Measurements from ENCODE around the gene INPP4B. TPM values are rescaled to one million over a fixed set of nuclear protein-coding genes. Genes with fewer than 3 reads are reported as not detected.
A peak's percentile ranks its signal among the peaks of the same experiment; 100 is the strongest.

Gene INPP4B
- total RNA-seq, 1 experiment from 2014 or later, result 41.0 TPM

- no TSS peak for BruUV-seq (replicated peaks)
- peak; percentile 81 for ATAC-seq
These were observed 809.1 kb downstream of the INPP4B start for GRCh38 chr4:142036795-142037583.

GRCh38 chr4:142035566-142035965 is 810.5 kb downstream of the INPP4B start:
- Histone ChIP-seq H3K9ac (ENCODE audit: low read length) (no peak overlapping the region), H3K4me1 (ENCODE audit: insufficient read depth, low read length) (peaks cover 25% of the 10 kb centered on the region), H3K27ac (ENCODE audit: low read length) (no peak overlapping the region), H3K4me2 (ENCODE audit: low read length) (no peak overlapping the region), H3F3A (ENCODE audit: low read length, unreplicated experiment) (no peaks in the 10 kb centered on the region), H3K4me3 (ENCODE audit: low read length) (no peak overlapping the region), H3K79me2 (ENCODE audit: low read length) (no peaks in the 10 kb centered on the region), H3K27me3 (ENCODE audit: low read length) (no peaks in the 10 kb centered on the region), H3K9me2 (replicated peaks; ENCODE audit: low read length) (no peaks in the 10 kb centered on the region), H3K36me3 (ENCODE audit: low read depth, low read length) (no peaks in the 10 kb centered on the region), H4K20me1 (ENCODE audit: low read length) (no peaks in the 10 kb centered on the region), H2AFZ (ENCODE audit: low read length) (no peak overlapping the region), H3K9me3 (ENCODE audit: low read length) (no peaks in the 10 kb centered on the region)
- CTCF ChIA-PET, result no interaction called here
- DNase-seq (peak; percentile 22), ATAC-seq (no peak)
- TF ChIP-seq EZH2phosphoT487 (IDR thresholded peaks at IDR 0.05; ENCODE audit: borderline replicate concordance, low read length) (no peak), CTCF (conservative IDR thresholded peaks at IDR 0.05; ENCODE audit: low read depth, low read length) (no peak), EZH2 (IDR thresholded peaks at IDR 0.05; ENCODE audit: low read length, unreplicated experiment) (no peak)
- intact Hi-C loops (cut with micrococcal nuclease), result no loop called here
- no TSS peak for BruUV-seq (replicated peaks)
- POLR2A ChIA-PET (ENCODE audit: unreplicated experiment), result no interaction called here

More at GRCh38 chr4:142036795-142037583, 809.1 kb downstream of the INPP4B start:
- Histone ChIP-seq H3K9me3 (ENCODE audit: low read length) (no peaks in the 10 kb centered on the region), H2AFZ (ENCODE audit: low read length) (no peak overlapping the region), H3K9ac (ENCODE audit: low read length) (no peak overlapping the region; the same call in 1 of the 2 replicates), H3F3A (ENCODE audit: low read length, unreplicated experiment) (no peaks in the 10 kb centered on the region), H3K27me3 (ENCODE audit: low read length) (no peaks in the 10 kb centered on the region), H3K36me3 (ENCODE audit: low read depth, low read length) (no peaks in the 10 kb centered on the region), H3K4me2 (ENCODE audit: low read length) (peak overlapping the region; percentile 60), H3K79me2 (ENCODE audit: low read length) (no peaks in the 10 kb centered on the region), H3K4me1 (ENCODE audit: insufficient read depth, low read length) (peaks cover 25% of the 10 kb centered on the region), H3K4me3 (ENCODE audit: low read length) (peak overlapping the region; percentile 14; the same call in 1 of the 2 replicates), H3K9me2 (replicated peaks; ENCODE audit: low read length) (no peaks in the 10 kb centered on the region), H3K27ac (ENCODE audit: low read length) (peak overlapping the region; percentile 60), H4K20me1 (ENCODE audit: low read length) (no peaks in the 10 kb centered on the region)
- CTCF ChIA-PET, result no interaction called here
- TF ChIP-seq EZH2phosphoT487 (IDR thresholded peaks at IDR 0.05; ENCODE audit: borderline replicate concordance, low read length) (no peak), CTCF (conservative IDR thresholded peaks at IDR 0.05; ENCODE audit: low read depth, low read length) (no peak), EZH2 (IDR thresholded peaks at IDR 0.05; ENCODE audit: low read length, unreplicated experiment) (no peak)
- DNase-seq, result peak; percentile 88
- intact Hi-C loops (cut with micrococcal nuclease), result no loop called here
- POLR2A ChIA-PET (ENCODE audit: unreplicated experiment), result no interaction called here

- POLR2A ChIA-PET (ENCODE audit: unreplicated experiment), result no interaction called here
- no peak for ATAC-seq
- intact Hi-C loops (cut with micrococcal nuclease), result no loop called here
- Histone ChIP-seq H3K9ac (ENCODE audit: low read length) (no peak overlapping the region), H2AFZ (ENCODE audit: low read length) (no peak overlapping the region), H3K79me2 (ENCODE audit: low read length) (no peaks in the 10 kb centered on the region), H3K36me3 (ENCODE audit: low read depth, low read length) (no peaks in the 10 kb centered on the region), H3K4me2 (ENCODE audit: low read length) (no peak overlapping the region), H3F3A (ENCODE audit: low read length, unreplicated experiment) (no peaks in the 10 kb centered on the region), H3K27me3 (ENCODE audit: low read length) (no peaks in the 10 kb centered on the region), H3K27ac (ENCODE audit: low read length) (no peak overlapping the region), H3K9me2 (replicated peaks; ENCODE audit: low read length) (no peaks in the 10 kb centered on the region), H4K20me1 (ENCODE audit: low read length) (no peaks in the 10 kb centered on the region), H3K9me3 (ENCODE audit: low read length) (no peaks in the 10 kb centered on the region), H3K4me3 (ENCODE audit: low read length) (no peak overlapping the region), H3K4me1 (ENCODE audit: insufficient read depth, low read length) (peaks cover 25% of the 10 kb centered on the region)
- BruUV-seq (replicated peaks), result no TSS peak
- no peak for DNase-seq
- CTCF ChIA-PET, result interaction anchor here (0.6 kb wide), 1 partner anchor 307 kb away, joined by 6 read pairs; no protein-coding TSS in a partner anchor
- TF ChIP-seq CTCF (conservative IDR thresholded peaks at IDR 0.05; ENCODE audit: low read depth, low read length) (no peak), EZH2 (IDR thresholded peaks at IDR 0.05; ENCODE audit: low read length, unreplicated experiment) (no peak), EZH2phosphoT487 (IDR thresholded peaks at IDR 0.05; ENCODE audit: borderline replicate concordance, low read length) (no peak)
These were observed 812.0 kb downstream of the INPP4B start for GRCh38 chr4:142034101-142034500.

All from PC-3 (cell line).